ENCODE data around the gene EPHB1.

GRCh38 chr3:135169651-135170050, 374.6 kb downstream of the EPHB1 start:
- TF ChIP-seq CTCF (IDR thresholded peaks at IDR 0.05) (no peak), POLR2A (IDR thresholded peaks at IDR 0.05) (no peak)

Data from esophagus squamous epithelium (tissue), 4 donors.